ENCODE measurements around the gene LRRC40. TPM values are rescaled to one million over a fixed set of nuclear protein-coding genes. Genes with fewer than 3 reads are reported as not detected.

Gene LRRC40
- polyA plus RNA-seq, 3 donors, result 4.3 to 6.3 (median 5.0) TPM

- Mint-ChIP-seq H3K4me3 (no peak overlapping the region), H3K27ac (no peak overlapping the region)
These were observed 62.2 kb downstream of the LRRC40 start for GRCh38 chr1:70143048-70143659.

GRCh38 chr1:70142075-70142474, 63.3 kb downstream of the LRRC40 start:
- intact Hi-C loops (cut with micrococcal nuclease), result no loop called here
- Histone ChIP-seq H2AFZ (ENCODE audit: insufficient read depth, low read depth, low read length, poor library complexity, severe bottlenecking) (no peak overlapping the region), H3K4me2 (replicated peaks; ENCODE audit: extremely low read depth, low read length, poor library complexity, severe bottlenecking) (no peak overlapping the region), H3K9ac (ENCODE audit: insufficient read depth, low read length, poor library complexity, severe bottlenecking) (no peak overlapping the region), H3K4me3 (replicated peaks in 1 of 3; ENCODE audit: low read depth in 2 of 3, low read length in 3 of 3) (no peak overlapping the region), H3K4me1 (ENCODE audit: control insufficient read depth in 1 of 2, insufficient read depth in 2 of 2, low read length in 2 of 2) (no peaks in the 10 kb centered on the region), H3K27me3 (ENCODE audit: control insufficient read depth in 2 of 2, insufficient read depth in 2 of 2, low read length in 2 of 2) (no peaks in the 10 kb centered on the region), H3K36me3 (replicated peaks in 1 of 2; ENCODE audit: control insufficient read depth in 1 of 2, insufficient read depth in 2 of 2, low read length in 2 of 2) (peaks cover 17 to 35% of the 10 kb centered on the region in 2 donors), H4K20me1 (ENCODE audit: insufficient read depth, low read length) (no peaks in the 10 kb centered on the region), H3K79me2 (ENCODE audit: insufficient read depth, low read length) (no peaks in the 10 kb centered on the region), H3K9me3 (replicated peaks in 1 of 2; ENCODE audit: control insufficient read depth in 1 of 2, insufficient read depth in 1 of 2, low read length in 2 of 2) (no peaks in the 10 kb centered on the region), H3K27ac (ENCODE audit: low read depth in 1 of 2, low read length in 2 of 2) (no peak overlapping the region)
- H3K4me3 Mint-ChIP-seq, result no peak overlapping the region
- H3K4me1 Mint-ChIP-seq, result no peaks in the 10 kb centered on the region
- H3K27me3 Mint-ChIP-seq (ENCODE audit: low read depth in 3 of 3), result peaks cover 0 to 3% (median 0%) of the 10 kb centered on the region in 3 donors
- DNase-seq, result no peak
- whole genome bisulfite sequencing (ENCODE audit: insufficient coverage), result no CpG with 5 or more reads among the region's 2 CpGs
- H3K36me3 Mint-ChIP-seq, result peaks cover 5 to 7% of the 10 kb centered on the region in 2 donors
- no peaks in the 10 kb centered on the region for H3K9me3 Mint-ChIP-seq
- H3K27ac Mint-ChIP-seq, result no peak overlapping the region
- no peak for TF ChIP-seq CTCF (IDR thresholded peaks at IDR 0.05)

More at GRCh38 chr1:70143048-70143659, 62.2 kb downstream of the LRRC40 start:
- no peak for DNase-seq
- Mint-ChIP-seq H3K9me3 (no peaks in the 10 kb centered on the region), H3K36me3 (peaks cover 14 to 16% of the 10 kb centered on the region in 2 donors), H3K4me1 (no peaks in the 10 kb centered on the region), H3K27me3 (ENCODE audit: low read depth in 3 of 3) (peaks cover 0 to 2% (median 0%) of the 10 kb centered on the region in 3 donors)
- intact Hi-C loops (cut with micrococcal nuclease), result no loop called here
- Histone ChIP-seq H3K4me2 (replicated peaks; ENCODE audit: extremely low read depth, low read length, poor library complexity, severe bottlenecking) (no peak overlapping the region), H3K4me1 (ENCODE audit: control insufficient read depth in 1 of 2, insufficient read depth in 2 of 2, low read length in 2 of 2) (no peaks in the 10 kb centered on the region), H3K79me2 (ENCODE audit: insufficient read depth, low read length) (no peaks in the 10 kb centered on the region), H3K4me3 (replicated peaks in 1 of 3; ENCODE audit: low read depth in 2 of 3, low read length in 3 of 3) (no peak overlapping the region), H3K36me3 (replicated peaks in 1 of 2; ENCODE audit: control insufficient read depth in 1 of 2, insufficient read depth in 2 of 2, low read length in 2 of 2) (peaks cover 26 to 46% of the 10 kb centered on the region in 2 donors), H3K9ac (ENCODE audit: insufficient read depth, low read length, poor library complexity, severe bottlenecking) (no peak overlapping the region), H3K27me3 (ENCODE audit: control insufficient read depth in 2 of 2, insufficient read depth in 2 of 2, low read length in 2 of 2) (no peaks in the 10 kb centered on the region), H3K9me3 (replicated peaks in 1 of 2; ENCODE audit: control insufficient read depth in 1 of 2, insufficient read depth in 1 of 2, low read length in 2 of 2) (no peaks in the 10 kb centered on the region), H4K20me1 (ENCODE audit: insufficient read depth, low read length) (no peaks in the 10 kb centered on the region), H3K27ac (ENCODE audit: low read depth in 1 of 2, low read length in 2 of 2) (no peak overlapping the region), H2AFZ (ENCODE audit: insufficient read depth, low read depth, low read length, poor library complexity, severe bottlenecking) (no peak overlapping the region)
- WGBS (ENCODE audit: insufficient coverage), result no CpG with 5 or more reads among the region's 4 CpGs
- no peak for TF ChIP-seq CTCF (IDR thresholded peaks at IDR 0.05)
